ENCODE data around the gene PHOSPHO2. TPM values are rescaled to one million over a fixed set of nuclear protein-coding genes. Genes with fewer than 3 reads are reported as not detected.

PHOSPHO2 gene
- total and polyA plus RNA-seq, 10 of the 15 experiments (the other 5 are each of a cell fraction or from before 2014, with no cell fraction given), result 2.7 to 7.6 (median 4.2) TPM

DNA sequence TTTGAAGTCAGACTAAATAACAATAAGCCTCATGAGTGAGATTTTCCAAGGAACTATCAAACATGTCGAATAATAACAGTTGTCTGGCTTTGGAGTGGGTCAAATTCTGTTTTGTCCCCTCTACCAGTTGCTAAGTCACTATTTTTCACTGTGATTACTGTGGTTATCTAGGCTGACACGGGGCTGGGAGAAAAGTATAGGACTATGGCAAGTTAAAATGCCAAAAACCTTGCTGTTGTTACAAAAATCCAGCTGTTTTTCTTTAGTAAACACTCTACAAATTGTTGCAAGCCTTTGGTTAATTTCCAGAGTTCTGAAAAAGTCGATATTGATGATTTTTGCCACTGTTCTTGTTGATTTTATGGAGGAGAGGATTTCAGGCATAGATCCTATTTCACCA, 1.6 kb upstream of the PHOSPHO2 start:
- Histone ChIP-seq H4K20me1 (ENCODE audit: control insufficient read depth, insufficient read depth) (no peaks in the 10 kb centered on the region), H3K4me2 (ENCODE audit: control insufficient read depth, insufficient read depth) (no peak overlapping the region), H3K27me3 (replicated peaks in 1 of 2; ENCODE audit: control insufficient read depth in 2 of 2, insufficient read depth in 2 of 2, low read length in 1 of 2) (0 out of 4 replicates have a peak, but pooled peaks cover 0 to 5% of the 10 kb centered on the region in 2 experiments), H3K9me3 (replicated peaks; ENCODE audit: control insufficient read depth, insufficient read depth, low read length) (no peaks in the 10 kb centered on the region; the same call in 1 of the 3 replicates), H3K4me3 (no peak overlapping the region), H3K9ac (ENCODE audit: control insufficient read depth, insufficient read depth, low read length) (no peak overlapping the region), H3K27ac (ENCODE audit: control insufficient read depth, insufficient read depth) (no peak overlapping the region), H3K36me3 (ENCODE audit: control insufficient read depth in 2 of 2, insufficient read depth in 2 of 2, low read length in 1 of 2) (no peaks in the 10 kb centered on the region), H3K79me2 (ENCODE audit: control insufficient read depth, insufficient read depth, low read length) (no peaks in the 10 kb centered on the region), H3K4me1 (ENCODE audit: control insufficient read depth, insufficient read depth, low read length) (no peaks in the 10 kb centered on the region), H2AFZ (ENCODE audit: control insufficient read depth, low read depth, low read length) (no peak overlapping the region)
- WGBS (ENCODE audit: insufficient coverage, insufficient replicate concordance, low lambda C conversion rate, missing lambda C conversion rate), result 4% methylated on average over 3 of the region's 3 CpGs
- no peak for TF ChIP-seq CBX5 (IDR thresholded peaks at IDR 0.05; ENCODE audit: low read depth)
- no peak for TF ChIP-seq RBBP5 (conservative IDR thresholded peaks at IDR 0.05)
- no peak for TF ChIP-seq NRF1 (conservative IDR thresholded peaks at IDR 0.05; ENCODE audit: low read depth, low read length)
- TF ChIP-seq YBX1 (IDR thresholded peaks at IDR 0.05), result no peak
- TF ChIP-seq RCOR1 (conservative IDR thresholded peaks at IDR 0.05; ENCODE audit: low read depth, low read length), result no peak
- no peak for TF ChIP-seq TARDBP (IDR thresholded peaks at IDR 0.05; ENCODE audit: borderline replicate concordance)
- no peak for TF ChIP-seq HCFC1 (IDR thresholded peaks at IDR 0.05; ENCODE audit: low read length)
- no peak for TF ChIP-seq SMAD5 (IDR thresholded peaks at IDR 0.05; ENCODE audit: low read depth)
- TF ChIP-seq TCF3 (IDR thresholded peaks at IDR 0.05; ENCODE audit: borderline replicate concordance, insufficient read depth, low read depth, low read length), result no peak
- no peak for FAIRE-seq
- ChIA-PET POLR2A (interaction anchor here (1.1 kb wide), 1 partner anchor 9 kb away, joined by 3 read pairs; no protein-coding TSS in a partner anchor), CTCF (interaction anchor here (0.8 to 2.2 kb wide), 8 partner anchors 9 to 221 kb away, joined by 3 to 7 read pairs (median 4); no protein-coding TSS in a partner anchor), RAD21 (ENCODE audit: unreplicated experiment) (interaction anchor here (1.0 to 1.3 kb wide), 2 partner anchors 108 to 119 kb away, joined by 3 read pairs; partner anchors contain the start of gene FASTKD1), SMC1A (ENCODE audit: uncharacterized antibody, unreplicated experiment) (interaction anchor here (1.1 to 3.6 kb wide), 2 partner anchors 8 to 40 kb away, joined by 3 to 9 read pairs; partner anchors contain the start of gene KLHL23)
- no TSS peak for BruUV-seq (replicated peaks)
- in situ Hi-C loops (cut with MboI) (no loop called here), intact Hi-C loops (cut with micrococcal nuclease; ENCODE audit: unreplicated experiment) (no loop called here)
- no peak for DNase-seq (ENCODE audit: low read depth, low spot score)
- ATAC-seq, result no peak
